HEK293 (cell line): ENCODE measurements around the gene AARS2.
A peak's percentile ranks its signal among the peaks of the same experiment; 100 is the strongest.

Experiments used
- CTCF ChIA-PET: fragments of 350-600 bp; formaldehyde crosslinking; extraction: SDS; loops from one replicate; lab custom pipeline; 2021; ENCODE audit warnings: antibody characterized with exemption; lab: Yijun Ruan, JAX
- POLR2A ChIA-PET: fragments of 300-600 bp; formaldehyde crosslinking; extraction: SDS; loops from one replicate; lab custom pipeline; 2020; ENCODE audit warnings: antibody characterized with exemption, inconsistent platforms; lab: Yijun Ruan, JAX
- H3K27ac ChIP-seq: fragments of 200-500 bp; sonication (Bioruptor generic); 2 replicates; pipeline ENCODE4 v1.5.1; 2014; ENCODE audit warnings: low read depth, low read length, control low read depth, inconsistent platforms; ENCODE audit errors: extremely low read depth
- H3K36me3 ChIP-seq, 2 experiments: fragments of 200-500 bp in 1 of 2; sonication (Bioruptor generic) in 1 of 2; 1 replicate in 1 of 2; 2 replicates in 1 of 2; pipeline ENCODE4 v1.5.1; 2014 to 2017; ENCODE audit warnings: inconsistent platforms in 2 of 2, low read length in 2 of 2; ENCODE audit not compliant: control insufficient read depth in 2 of 2, insufficient read depth in 1 of 2
- H3K4me1 ChIP-seq: fragments of 200-500 bp; sonication (Bioruptor generic); 2 replicates; pipeline ENCODE4 v1.5.1; 2014; ENCODE audit warnings: mild to moderate bottlenecking, low read length, inconsistent platforms; ENCODE audit not compliant: control insufficient read depth, insufficient read depth
- H3K4me3 ChIP-seq: 2 replicates; pipeline ENCODE4 v1.5.1; 2011; ENCODE audit warnings: low read depth, mild to moderate bottlenecking, control low read depth, low read length, moderate library complexity
- H3K9me3 ChIP-seq: fragments of 200-500 bp; sonication (Bioruptor generic); 2 replicates; pipeline ENCODE4 v1.5.1; 2014; ENCODE audit warnings: low read depth, low read length, inconsistent platforms; ENCODE audit not compliant: control insufficient read depth, insufficient read depth
- BCL11A ChIP-seq: fragments of 450-650 bp; formaldehyde crosslinking; IDR thresholded peaks from 2 replicates; pipeline ENCODE4 v1.5.1; 2016; ENCODE audit warnings: low read depth, missing biosample characterization, missing genetic modification characterization
- HOXC10 ChIP-seq: sonication (generic); formaldehyde crosslinking; IDR thresholded peaks from 2 replicates; pipeline ENCODE4 v1.8.1; 2023; ENCODE audit warnings: mild to moderate bottlenecking, missing genetic modification reagents
- KLF8 ChIP-seq: fragments of 450-650 bp; formaldehyde crosslinking; IDR thresholded peaks from 2 replicates; pipeline ENCODE4 v1.5.1; 2016; ENCODE audit warnings: missing biosample characterization, missing genetic modification characterization
- PRDM1 ChIP-seq: fragments of 450-650 bp; formaldehyde crosslinking; IDR thresholded peaks from 2 replicates; pipeline ENCODE4; 2016; ENCODE audit warnings: missing biosample characterization, missing genetic modification characterization
- SALL2 ChIP-seq: fragments of 450-650 bp; formaldehyde crosslinking; IDR thresholded peaks from 2 replicates; pipeline ENCODE4 v1.5.0; 2017; ENCODE audit warnings: missing biosample characterization, mild to moderate bottlenecking, missing genetic modification characterization, borderline replicate concordance
- ZBTB17 ChIP-seq: fragments of 450-650 bp; formaldehyde crosslinking; IDR thresholded peaks from 2 replicates; pipeline ENCODE4 v1.5.1; 2016; ENCODE audit warnings: missing biosample characterization, missing genetic modification characterization
- ZBTB21 ChIP-seq: fragments of 450-650 bp; formaldehyde crosslinking; IDR thresholded peaks from 2 replicates; pipeline ENCODE4 v1.5.1; 2017; ENCODE audit warnings: missing biosample characterization, missing genetic modification characterization
- ZBTB8A ChIP-seq: fragments of 450-650 bp; formaldehyde crosslinking; IDR thresholded peaks from 2 replicates; pipeline ENCODE4 v1.5.1; 2016; ENCODE audit warnings: missing biosample characterization, missing genetic modification characterization
- ZNF350 ChIP-seq: fragments of 450-650 bp; formaldehyde crosslinking; IDR thresholded peaks from 2 replicates; pipeline ENCODE4 v1.5.0; 2017; ENCODE audit warnings: missing biosample characterization, mild to moderate bottlenecking, missing genetic modification characterization
- ZNF366 ChIP-seq: fragments of 450-650 bp; formaldehyde crosslinking; conservative IDR thresholded peaks from 2 replicates; pipeline ENCODE4 v1.5.1; 2016; ENCODE audit warnings: missing biosample characterization, missing genetic modification characterization
- ZNF394 ChIP-seq: fragments of 450-650 bp; formaldehyde crosslinking; IDR thresholded peaks from 2 replicates; pipeline ENCODE4 v1.5.1; 2016; ENCODE audit warnings: missing biosample characterization, missing genetic modification characterization, mild to moderate bottlenecking, moderate library complexity, borderline replicate concordance
- ZNF521 ChIP-seq: fragments of 450-650 bp; formaldehyde crosslinking; IDR thresholded peaks from 2 replicates; pipeline ENCODE4 v1.5.1; 2017; ENCODE audit warnings: missing biosample characterization, mild to moderate bottlenecking, missing genetic modification characterization
- ZNF558 ChIP-seq: fragments of 450-650 bp; formaldehyde crosslinking; IDR thresholded peaks from 2 replicates; pipeline ENCODE4 v1.5.1; 2016; ENCODE audit warnings: missing biosample characterization, missing genetic modification characterization
- ZNF76 ChIP-seq: fragments of 450-650 bp; formaldehyde crosslinking; IDR thresholded peaks from 2 replicates; pipeline ENCODE4; 2016; ENCODE audit warnings: low read depth, missing biosample characterization, missing genetic modification characterization, borderline replicate concordance
- ZNF785 ChIP-seq: fragments of 450-650 bp; formaldehyde crosslinking; IDR thresholded peaks from 2 replicates; pipeline ENCODE4 v1.5.1; 2016; ENCODE audit warnings: missing biosample characterization, missing genetic modification characterization
- ZNF843 ChIP-seq: fragments of 450-650 bp; formaldehyde crosslinking; IDR thresholded peaks from 2 replicates; pipeline ENCODE4 v1.5.1; 2016; ENCODE audit warnings: missing biosample characterization, missing genetic modification characterization
- TF ChIP-seq, protein P1 (sequence below): fragments of 450-650 bp; formaldehyde crosslinking; IDR thresholded peaks from 2 replicates; pipeline ENCODE4 v1.5.1; 2016; ENCODE audit warnings: missing biosample characterization, missing genetic modification characterization
- TF ChIP-seq, protein P2 (sequence below): fragments of 450-650 bp; formaldehyde crosslinking; IDR thresholded peaks from 2 replicates; pipeline ENCODE4 v1.5.1; 2016; ENCODE audit warnings: missing biosample characterization, missing genetic modification characterization, low read depth
- TF ChIP-seq, protein P3 (sequence below): fragments of 450-650 bp; IDR thresholded peaks from 2 replicates; pipeline ENCODE4 v1.5.1; 2018; ENCODE audit warnings: missing biosample characterization, missing genetic modification characterization

AARS2 gene

DNA sequence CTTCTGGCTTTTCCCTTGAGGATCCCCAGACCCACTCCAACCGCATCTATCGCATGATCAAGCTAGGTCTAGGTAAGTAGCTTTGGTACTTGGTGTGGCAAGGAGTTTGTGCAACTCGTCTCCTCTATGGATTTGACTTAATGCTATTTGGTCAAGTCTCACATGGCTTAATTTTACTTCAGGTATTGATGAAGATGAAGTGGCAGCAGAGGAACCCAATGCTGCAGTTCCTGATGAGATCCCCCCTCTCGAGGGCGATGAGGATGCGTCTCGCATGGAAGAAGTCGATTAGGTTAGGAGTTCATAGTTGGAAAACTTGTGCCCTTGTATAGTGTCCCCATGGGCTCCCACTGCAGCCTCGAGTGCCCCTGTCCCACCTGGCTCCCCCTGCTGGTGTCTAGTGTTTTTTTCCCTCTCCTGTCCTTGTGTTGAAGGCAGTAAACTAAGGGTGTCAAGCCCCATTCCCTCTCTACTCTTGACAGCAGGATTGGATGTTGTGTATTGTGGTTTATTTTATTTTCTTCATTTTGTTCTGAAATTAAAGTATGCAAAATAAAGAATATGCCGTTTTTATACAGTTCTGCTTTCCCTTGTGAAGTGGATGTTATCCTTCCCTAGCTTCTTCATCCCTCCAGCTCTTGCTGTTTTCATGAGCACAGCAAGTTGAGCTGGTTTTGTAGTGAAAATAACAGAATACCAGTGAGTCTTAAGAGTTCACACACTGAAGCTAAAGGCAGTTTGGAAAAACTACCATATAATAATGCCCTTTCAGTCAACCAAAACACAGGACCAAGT is 59.6 kb downstream of the AARS2 start (continued):
- TF ChIP-seq, protein P1, sequence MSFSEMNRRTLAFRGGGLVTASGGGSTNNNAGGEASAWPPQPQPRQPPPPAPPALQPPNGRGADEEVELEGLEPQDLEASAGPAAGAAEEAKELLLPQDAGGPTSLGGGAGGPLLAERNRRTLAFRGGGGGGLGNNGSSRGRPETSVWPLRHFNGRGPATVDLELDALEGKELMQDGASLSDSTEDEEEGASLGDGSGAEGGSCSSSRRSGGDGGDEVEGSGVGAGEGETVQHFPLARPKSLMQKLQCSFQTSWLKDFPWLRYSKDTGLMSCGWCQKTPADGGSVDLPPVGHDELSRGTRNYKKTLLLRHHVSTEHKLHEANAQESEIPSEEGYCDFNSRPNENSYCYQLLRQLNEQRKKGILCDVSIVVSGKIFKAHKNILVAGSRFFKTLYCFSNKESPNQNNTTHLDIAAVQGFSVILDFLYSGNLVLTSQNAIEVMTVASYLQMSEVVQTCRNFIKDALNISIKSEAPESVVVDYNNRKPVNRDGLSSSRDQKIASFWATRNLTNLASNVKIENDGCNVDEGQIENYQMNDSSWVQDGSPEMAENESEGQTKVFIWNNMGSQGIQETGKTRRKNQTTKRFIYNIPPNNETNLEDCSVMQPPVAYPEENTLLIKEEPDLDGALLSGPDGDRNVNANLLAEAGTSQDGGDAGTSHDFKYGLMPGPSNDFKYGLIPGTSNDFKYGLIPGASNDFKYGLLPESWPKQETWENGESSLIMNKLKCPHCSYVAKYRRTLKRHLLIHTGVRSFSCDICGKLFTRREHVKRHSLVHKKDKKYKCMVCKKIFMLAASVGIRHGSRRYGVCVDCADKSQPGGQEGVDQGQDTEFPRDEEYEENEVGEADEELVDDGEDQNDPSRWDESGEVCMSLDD = no peak

DNA sequence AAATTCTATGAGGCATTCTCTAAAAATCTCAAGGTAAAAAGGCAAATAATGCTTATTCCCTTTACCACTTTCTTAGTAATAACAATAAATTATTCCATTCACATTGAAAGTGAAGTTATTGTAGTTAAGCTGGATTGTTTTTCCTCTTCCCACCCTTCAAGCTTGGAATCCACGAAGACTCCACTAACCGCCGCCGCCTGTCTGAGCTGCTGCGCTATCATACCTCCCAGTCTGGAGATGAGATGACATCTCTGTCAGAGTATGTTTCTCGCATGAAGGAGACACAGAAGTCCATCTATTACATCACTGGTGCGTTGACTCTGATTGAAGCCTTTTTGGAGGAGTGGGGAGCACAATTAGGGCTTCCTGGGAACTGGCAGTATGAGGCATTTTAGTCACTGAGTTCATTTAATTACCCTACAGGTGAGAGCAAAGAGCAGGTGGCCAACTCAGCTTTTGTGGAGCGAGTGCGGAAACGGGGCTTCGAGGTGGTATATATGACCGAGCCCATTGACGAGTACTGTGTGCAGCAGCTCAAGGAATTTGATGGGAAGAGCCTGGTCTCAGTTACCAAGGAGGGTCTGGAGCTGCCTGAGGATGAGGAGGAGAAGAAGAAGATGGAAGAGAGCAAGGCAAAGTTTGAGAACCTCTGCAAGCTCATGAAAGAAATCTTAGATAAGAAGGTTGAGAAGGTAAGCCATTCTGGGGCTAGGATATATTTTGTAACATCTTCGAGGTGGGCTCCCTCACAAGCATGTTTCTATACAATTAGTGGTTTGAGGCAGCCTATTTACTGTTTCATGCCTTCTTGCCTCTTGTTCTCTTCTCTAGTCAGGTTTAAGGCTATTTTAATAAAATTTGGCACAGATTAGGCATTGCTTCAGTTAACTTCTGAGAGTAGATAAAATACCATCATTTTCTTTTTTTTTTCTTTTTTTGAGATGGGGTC is 61.3 kb downstream of the AARS2 start:
- ChIA-PET POLR2A (interaction anchor here (0.7 to 2.3 kb wide), 3 partner anchors 11 to 79 kb away, joined by 3 to 6 read pairs (median 4); partner anchors contain the start of gene SLC29A1), CTCF (interaction anchor here (0.6 to 2.6 kb wide), 9 partner anchors 8 to 173 kb away, joined by 3 to 10 read pairs (median 6); no protein-coding TSS in a partner anchor)
- H3K4me1 ChIP-seq = no peaks in the 10 kb centered on the region

DNA sequence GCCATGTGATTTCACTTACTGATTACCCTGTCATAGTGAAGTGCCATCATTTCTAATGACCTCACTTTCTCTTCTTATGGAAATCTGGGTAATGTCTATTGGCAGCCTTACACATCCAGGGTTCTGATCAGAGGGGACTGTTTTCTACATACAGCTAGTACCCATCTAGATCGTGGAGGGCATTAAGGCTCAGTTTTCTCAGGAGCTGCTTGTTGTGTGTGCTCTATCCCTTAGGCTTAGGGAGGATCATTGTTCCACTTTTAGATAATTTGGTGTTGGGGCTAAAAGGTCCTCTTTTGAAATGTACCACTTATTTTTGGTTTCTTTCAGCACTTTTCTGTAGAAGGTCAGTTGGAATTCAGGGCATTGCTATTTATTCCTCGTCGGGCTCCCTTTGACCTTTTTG is 62.4 kb downstream of the AARS2 start:
- Histone ChIP-seq H3K27ac (no peak overlapping the region), H3K36me3 (peaks cover 28 to 82% of the 10 kb centered on the region in 2 experiments), H3K4me1 (no peaks in the 10 kb centered on the region), H3K9me3 (no peaks in the 10 kb centered on the region), H3K4me3 (no peak overlapping the region)
- CTCF ChIA-PET = interaction anchor here (0.6 to 2.6 kb wide), 5 partner anchors 9 to 88 kb away, joined by 4 to 10 read pairs (median 7); no protein-coding TSS in a partner anchor
- no peak for TF ChIP-seq ZNF394 (tag by site-specific recombination)
- TF ChIP-seq ZNF76 = 0 out of 2 replicates have a peak, but pooled peaks have one; percentile 5
- TF ChIP-seq PRDM1 (tag by site-specific recombination) = peak; percentile 79
- TF ChIP-seq, protein P2, sequence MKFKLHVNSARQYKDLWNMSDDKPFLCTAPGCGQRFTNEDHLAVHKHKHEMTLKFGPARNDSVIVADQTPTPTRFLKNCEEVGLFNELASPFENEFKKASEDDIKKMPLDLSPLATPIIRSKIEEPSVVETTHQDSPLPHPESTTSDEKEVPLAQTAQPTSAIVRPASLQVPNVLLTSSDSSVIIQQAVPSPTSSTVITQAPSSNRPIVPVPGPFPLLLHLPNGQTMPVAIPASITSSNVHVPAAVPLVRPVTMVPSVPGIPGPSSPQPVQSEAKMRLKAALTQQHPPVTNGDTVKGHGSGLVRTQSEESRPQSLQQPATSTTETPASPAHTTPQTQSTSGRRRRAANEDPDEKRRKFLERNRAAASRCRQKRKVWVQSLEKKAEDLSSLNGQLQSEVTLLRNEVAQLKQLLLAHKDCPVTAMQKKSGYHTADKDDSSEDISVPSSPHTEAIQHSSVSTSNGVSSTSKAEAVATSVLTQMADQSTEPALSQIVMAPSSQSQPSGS (tag by site-specific recombination) = peak; percentile 68; the same call in 1 of the 2 replicates
- POLR2A ChIA-PET = interaction anchor here (0.6 to 1.1 kb wide), 2 partner anchors 29 to 78 kb away, joined by 3 read pairs; no protein-coding TSS in a partner anchor

More for the DNA sequence above, 61.3 kb downstream of the AARS2 start:
- Histone ChIP-seq H3K36me3 (peaks cover 28 to 86% of the 10 kb centered on the region in 2 experiments), H3K27ac (no peak overlapping the region), H3K9me3 (no peaks in the 10 kb centered on the region), H3K4me3 (no peak overlapping the region)
- TF ChIP-seq ZNF521 (tag by site-specific recombination) = no peak
- TF ChIP-seq, protein P3, sequence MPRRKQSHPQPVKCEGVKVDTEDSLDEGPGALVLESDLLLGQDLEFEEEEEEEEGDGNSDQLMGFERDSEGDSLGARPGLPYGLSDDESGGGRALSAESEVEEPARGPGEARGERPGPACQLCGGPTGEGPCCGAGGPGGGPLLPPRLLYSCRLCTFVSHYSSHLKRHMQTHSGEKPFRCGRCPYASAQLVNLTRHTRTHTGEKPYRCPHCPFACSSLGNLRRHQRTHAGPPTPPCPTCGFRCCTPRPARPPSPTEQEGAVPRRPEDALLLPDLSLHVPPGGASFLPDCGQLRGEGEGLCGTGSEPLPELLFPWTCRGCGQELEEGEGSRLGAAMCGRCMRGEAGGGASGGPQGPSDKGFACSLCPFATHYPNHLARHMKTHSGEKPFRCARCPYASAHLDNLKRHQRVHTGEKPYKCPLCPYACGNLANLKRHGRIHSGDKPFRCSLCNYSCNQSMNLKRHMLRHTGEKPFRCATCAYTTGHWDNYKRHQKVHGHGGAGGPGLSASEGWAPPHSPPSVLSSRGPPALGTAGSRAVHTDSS = peak; percentile 64

DNA sequence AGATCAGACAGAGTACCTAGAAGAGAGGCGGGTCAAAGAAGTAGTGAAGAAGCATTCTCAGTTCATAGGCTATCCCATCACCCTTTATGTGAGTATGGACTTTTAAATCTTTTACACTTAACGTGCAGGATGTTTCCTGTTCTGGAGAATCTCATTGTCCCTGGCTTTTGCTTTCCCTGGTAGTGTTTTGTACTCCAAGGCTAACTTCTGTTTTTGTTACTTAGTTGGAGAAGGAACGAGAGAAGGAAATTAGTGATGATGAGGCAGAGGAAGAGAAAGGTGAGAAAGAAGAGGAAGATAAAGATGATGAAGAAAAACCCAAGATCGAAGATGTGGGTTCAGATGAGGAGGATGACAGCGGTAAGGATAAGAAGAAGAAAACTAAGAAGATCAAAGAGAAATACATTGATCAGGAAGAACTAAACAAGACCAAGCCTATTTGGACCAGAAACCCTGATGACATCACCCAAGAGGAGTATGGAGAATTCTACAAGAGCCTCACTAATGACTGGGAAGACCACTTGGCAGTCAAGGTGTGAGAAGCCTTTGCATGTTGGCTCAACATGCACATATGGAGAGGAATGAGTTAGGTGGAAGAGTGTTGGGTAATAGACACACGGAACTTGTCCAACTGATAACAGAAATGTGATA is 63.0 kb downstream of the AARS2 start:
- no peak overlapping the region for H3K4me3 ChIP-seq
- no peaks in the 10 kb centered on the region for H3K4me1 ChIP-seq
- no peak overlapping the region for H3K27ac ChIP-seq
- H3K9me3 ChIP-seq = no peaks in the 10 kb centered on the region
- H3K36me3 ChIP-seq = peaks cover 28 to 77% of the 10 kb centered on the region in 2 experiments
- ChIA-PET POLR2A (no interaction called here), CTCF (interaction anchor here (2.3 to 3.7 kb wide), 3 partner anchors 8 to 78 kb away, joined by 9 to 21 read pairs (median 10); no protein-coding TSS in a partner anchor)
- no peak for TF ChIP-seq BCL11A (tag by site-specific recombination)
- TF ChIP-seq HOXC10 (CRISPR knock-in tag) = no peak
- TF ChIP-seq ZNF76 = 0 out of 2 replicates have a peak, but pooled peaks have one; percentile 21
- TF ChIP-seq ZBTB8A (tag by site-specific recombination) = no peak
- TF ChIP-seq ZBTB21 (tag by site-specific recombination) = 0 out of 2 replicates have a peak, but pooled peaks have one; percentile 27
- TF ChIP-seq ZNF350 (tag by site-specific recombination) = no peak
- no peak for TF ChIP-seq SALL2
- TF ChIP-seq ZNF843 = no peak
- peak; percentile 15; the same call in 1 of the 2 replicates for TF ChIP-seq KLF8
- no peak for TF ChIP-seq ZNF785 (tag by site-specific recombination)
- TF ChIP-seq ZNF558 (tag by site-specific recombination) = no peak
- TF ChIP-seq ZBTB17 = no peak
- 0 out of 2 replicates have a peak, but pooled peaks have one; percentile 13 for TF ChIP-seq ZNF366
